Activated T-helper 17 cell treated with anti-CD3 and anti-CD28 coated beads, Interleukin-2, amount 50 U/mL, for 72 hours (primary cell): ENCODE measurements around the gene SEC62. TPM values are rescaled to one million over a fixed set of nuclear protein-coding genes. Genes with fewer than 3 reads are reported as not detected.

Experiments used
- ATAC-seq: fragments of 150-1000 bp; cut with Tn5 transposase; replicated peaks from 2 replicates; pipeline ENCODE4 v1.10.0; 2021; ENCODE audit warnings: mild to moderate bottlenecking, moderate library complexity
- H3K27ac Mint-ChIP-seq: one replicate; pipeline ENCODE4 v1.8.0; 2022; ENCODE audit warnings: mixed read lengths
- H3K27me3 Mint-ChIP-seq: one replicate; pipeline ENCODE4 v1.8.0; 2022; ENCODE audit warnings: mixed read lengths
- H3K36me3 Mint-ChIP-seq: one replicate; pipeline ENCODE4 v1.8.0; 2022; ENCODE audit warnings: low read depth, mild to moderate bottlenecking, mixed read lengths
- H3K4me1 Mint-ChIP-seq: one replicate; pipeline ENCODE4 v1.8.0; 2022; ENCODE audit warnings: mixed read lengths
- H3K4me3 Mint-ChIP-seq: one replicate; pipeline ENCODE4 v1.8.0; 2022; ENCODE audit warnings: mild to moderate bottlenecking, mixed read lengths
- H3K9me3 Mint-ChIP-seq: one replicate; pipeline ENCODE4 v1.8.0; 2022; ENCODE audit warnings: mixed read lengths
- total RNA-seq, 2 donors: library from RNA; stranded (reverse); gene quantifications; one replicate each; pipeline ENCODE4 v1.2.3, GENCODE V29; 2022

Gene SEC62
- 10 to 100 TPM; 64.1 to 78.5 TPM for total RNA-seq

GRCh38 chr3:169966428-169966950 is at the start of gene SEC62:
Gene SEC62 (plus strand): TSS chr3:169966807. CDS start chr3:169966823, 16 bp downstream.
- Mint-ChIP-seq H3K27ac (peak within 1 kb of the TSS; percentile 98), H3K4me3 (peak within 1 kb of the TSS; percentile 95), H3K9me3 (no peaks in the 10 kb centered on the region), H3K36me3 (peaks cover 46% of the 10 kb centered on the region), H3K27me3 (no peaks in the 10 kb centered on the region), H3K4me1 (peaks cover 38% of the 10 kb centered on the region)
- peak; percentile 93 for ATAC-seq

- H3K4me1 Mint-ChIP-seq, result peaks cover 6% of the 10 kb centered on the region
- no peak overlapping the region for H3K4me3 Mint-ChIP-seq
- no peak overlapping the region for H3K27ac Mint-ChIP-seq
- ATAC-seq, result no peak
- peaks cover 6% of the 10 kb centered on the region for H3K27me3 Mint-ChIP-seq
- H3K36me3 Mint-ChIP-seq, result no peaks in the 10 kb centered on the region
- H3K9me3 Mint-ChIP-seq, result no peaks in the 10 kb centered on the region
Observed at GRCh38 chr3:169923189-169923588, 43.4 kb upstream of the SEC62 start.

- Mint-ChIP-seq H3K4me1 (peaks cover 6% of the 10 kb centered on the region), H3K9me3 (no peaks in the 10 kb centered on the region), H3K27ac (no peak overlapping the region), H3K36me3 (no peaks in the 10 kb centered on the region), H3K27me3 (peaks cover 6% of the 10 kb centered on the region), H3K4me3 (no peak overlapping the region)
- no peak for ATAC-seq
Observed at GRCh38 chr3:169923831-169924230, 42.8 kb upstream of the SEC62 start.

- Mint-ChIP-seq H3K9me3 (no peaks in the 10 kb centered on the region), H3K36me3 (no peaks in the 10 kb centered on the region), H3K4me1 (no peaks in the 10 kb centered on the region), H3K27me3 (peaks cover 15% of the 10 kb centered on the region), H3K4me3 (no peak overlapping the region), H3K27ac (no peak overlapping the region)
- ATAC-seq, result no peak
Observed at GRCh38 chr3:169929830-169930519, 36.6 kb upstream of the SEC62 start.

- no peak for ATAC-seq
- Mint-ChIP-seq H3K27me3 (peaks cover 19% of the 10 kb centered on the region), H3K4me1 (no peaks in the 10 kb centered on the region), H3K27ac (no peak overlapping the region), H3K9me3 (no peaks in the 10 kb centered on the region), H3K4me3 (no peak overlapping the region), H3K36me3 (no peaks in the 10 kb centered on the region)
Observed at GRCh38 chr3:169930843-169931242, 35.8 kb upstream of the SEC62 start.

GRCh38 chr3:169931747-169932520 is 34.7 kb upstream of the SEC62 start:
- H3K27ac Mint-ChIP-seq, result no peak overlapping the region
- no peak overlapping the region for H3K4me3 Mint-ChIP-seq
- H3K27me3 Mint-ChIP-seq, result peaks cover 21% of the 10 kb centered on the region
- ATAC-seq, result no peak
- H3K9me3 Mint-ChIP-seq, result no peaks in the 10 kb centered on the region
- H3K36me3 Mint-ChIP-seq, result no peaks in the 10 kb centered on the region
- no peaks in the 10 kb centered on the region for H3K4me1 Mint-ChIP-seq

- H3K9me3 Mint-ChIP-seq, result no peaks in the 10 kb centered on the region
- H3K36me3 Mint-ChIP-seq, result no peaks in the 10 kb centered on the region
- H3K4me1 Mint-ChIP-seq, result no peaks in the 10 kb centered on the region
- no peak overlapping the region for H3K27ac Mint-ChIP-seq
- no peak overlapping the region for H3K4me3 Mint-ChIP-seq
- ATAC-seq, result no peak
- H3K27me3 Mint-ChIP-seq, result peaks cover 21% of the 10 kb centered on the region
Observed at GRCh38 chr3:169939320-169939719, 27.3 kb upstream of the SEC62 start.

- peaks cover 18% of the 10 kb centered on the region for H3K27me3 Mint-ChIP-seq
- ATAC-seq, result no peak
- no peaks in the 10 kb centered on the region for H3K4me1 Mint-ChIP-seq
- no peak overlapping the region for H3K4me3 Mint-ChIP-seq
- H3K36me3 Mint-ChIP-seq, result no peaks in the 10 kb centered on the region
- H3K9me3 Mint-ChIP-seq, result no peaks in the 10 kb centered on the region
- peak overlapping the region; percentile 25 for H3K27ac Mint-ChIP-seq
Observed at GRCh38 chr3:169939751-169940150, 26.9 kb upstream of the SEC62 start.

- Mint-ChIP-seq H3K4me3 (no peak overlapping the region), H3K27ac (no peak overlapping the region), H3K27me3 (peaks cover 13% of the 10 kb centered on the region), H3K36me3 (no peaks in the 10 kb centered on the region), H3K4me1 (peaks cover 8% of the 10 kb centered on the region), H3K9me3 (no peaks in the 10 kb centered on the region)
- no peak for ATAC-seq
Observed at GRCh38 chr3:169940470-169941181, 26.0 kb upstream of the SEC62 start.

- ATAC-seq, result peak; percentile 87
- H3K4me1 Mint-ChIP-seq, result peaks cover 9% of the 10 kb centered on the region
- H3K27me3 Mint-ChIP-seq, result peaks cover 6% of the 10 kb centered on the region
- H3K9me3 Mint-ChIP-seq, result no peaks in the 10 kb centered on the region
- H3K36me3 Mint-ChIP-seq, result no peaks in the 10 kb centered on the region
- H3K4me3 Mint-ChIP-seq, result peak overlapping the region; percentile 23
- peak overlapping the region; percentile 0 for H3K27ac Mint-ChIP-seq
Observed at GRCh38 chr3:169945313-169945712, 21.3 kb upstream of the SEC62 start.

- no peak for ATAC-seq
Observed at GRCh38 chr3:169946336-169946735, 20.3 kb upstream of the SEC62 start.

GRCh38 chr3:169948559-169949448 is 17.8 kb upstream of the SEC62 start:
- Mint-ChIP-seq H3K4me3 (no peak overlapping the region), H3K9me3 (no peaks in the 10 kb centered on the region), H3K4me1 (peaks cover 9% of the 10 kb centered on the region), H3K27me3 (peaks cover 12% of the 10 kb centered on the region), H3K27ac (no peak overlapping the region), H3K36me3 (no peaks in the 10 kb centered on the region)
- ATAC-seq, result no peak

More at GRCh38 chr3:169946336-169946735, 20.3 kb upstream of the SEC62 start:
- H3K4me1 Mint-ChIP-seq, result peaks cover 9% of the 10 kb centered on the region
- no peak overlapping the region for H3K27ac Mint-ChIP-seq
- no peak overlapping the region for H3K4me3 Mint-ChIP-seq
- H3K27me3 Mint-ChIP-seq, result peaks cover 6% of the 10 kb centered on the region
- no peaks in the 10 kb centered on the region for H3K9me3 Mint-ChIP-seq
- no peaks in the 10 kb centered on the region for H3K36me3 Mint-ChIP-seq

GRCh38 chr3:169952045-169952444 is 14.6 kb upstream of the SEC62 start:
- Mint-ChIP-seq H3K27ac (no peak overlapping the region), H3K27me3 (peaks cover 23% of the 10 kb centered on the region), H3K36me3 (no peaks in the 10 kb centered on the region), H3K9me3 (no peaks in the 10 kb centered on the region), H3K4me1 (no peaks in the 10 kb centered on the region), H3K4me3 (no peak overlapping the region)
- ATAC-seq, result no peak
